ENCODE data around the gene ZDHHC14.

DNA sequence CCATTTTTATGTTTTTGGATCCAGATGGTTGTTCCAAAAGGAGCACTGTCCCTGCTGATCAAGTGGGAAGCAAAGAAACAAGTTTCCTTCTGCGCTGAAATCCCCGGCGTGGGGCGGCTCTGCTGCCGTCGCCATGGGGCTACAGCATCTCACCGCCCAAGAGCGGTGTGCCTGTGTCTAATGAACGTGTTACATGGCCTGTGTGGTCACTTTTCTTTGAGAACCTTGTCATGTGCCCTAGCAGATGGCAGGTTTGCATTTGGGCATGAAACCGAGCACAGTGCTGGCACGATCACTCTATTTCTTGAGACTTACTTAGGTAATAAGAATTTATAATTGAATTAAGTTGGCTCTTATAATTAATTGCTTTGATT, 51.9 kb downstream of the ZDHHC14 start:
- no peak for TF ChIP-seq POLR2A (IDR thresholded peaks at IDR 0.05)
- TF ChIP-seq, protein P1, sequence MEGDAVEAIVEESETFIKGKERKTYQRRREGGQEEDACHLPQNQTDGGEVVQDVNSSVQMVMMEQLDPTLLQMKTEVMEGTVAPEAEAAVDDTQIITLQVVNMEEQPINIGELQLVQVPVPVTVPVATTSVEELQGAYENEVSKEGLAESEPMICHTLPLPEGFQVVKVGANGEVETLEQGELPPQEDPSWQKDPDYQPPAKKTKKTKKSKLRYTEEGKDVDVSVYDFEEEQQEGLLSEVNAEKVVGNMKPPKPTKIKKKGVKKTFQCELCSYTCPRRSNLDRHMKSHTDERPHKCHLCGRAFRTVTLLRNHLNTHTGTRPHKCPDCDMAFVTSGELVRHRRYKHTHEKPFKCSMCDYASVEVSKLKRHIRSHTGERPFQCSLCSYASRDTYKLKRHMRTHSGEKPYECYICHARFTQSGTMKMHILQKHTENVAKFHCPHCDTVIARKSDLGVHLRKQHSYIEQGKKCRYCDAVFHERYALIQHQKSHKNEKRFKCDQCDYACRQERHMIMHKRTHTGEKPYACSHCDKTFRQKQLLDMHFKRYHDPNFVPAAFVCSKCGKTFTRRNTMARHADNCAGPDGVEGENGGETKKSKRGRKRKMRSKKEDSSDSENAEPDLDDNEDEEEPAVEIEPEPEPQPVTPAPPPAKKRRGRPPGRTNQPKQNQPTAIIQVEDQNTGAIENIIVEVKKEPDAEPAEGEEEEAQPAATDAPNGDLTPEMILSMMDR (IDR thresholded peaks at IDR 0.05): no peak

Measured in Peyer's patch (tissue), 4 donors.